CD14-positive monocyte (primary cell): ENCODE data around the gene TDP1. TPM values are rescaled to one million over a fixed set of nuclear protein-coding genes. Genes with fewer than 3 reads are reported as not detected.

ENCODE experiments used
- DNase-seq, 3 donors: peaks; one replicate each; pipeline ENCODE4 v3.0.0-alpha.2; 2011 to 2022
- H2AFZ ChIP-seq: 2 replicates; pipeline ENCODE4 v1.6.0; 2012; ENCODE audit warnings: mild to moderate bottlenecking, low read depth, low read length, inconsistent platforms; ENCODE audit not compliant: insufficient read depth, poor library complexity, severe bottlenecking
- H3K27ac ChIP-seq, 2 donors: 1 replicate in 1 of 2; 2 replicates in 1 of 2; pipeline ENCODE4 v1.5.1; 2012 to 2013; ENCODE audit warnings: low read length in 2 of 2, control low read depth in 1 of 2, inconsistent platforms in 1 of 2, low read depth in 1 of 2, mild to moderate bottlenecking in 1 of 2
- H3K27me3 ChIP-seq, 2 donors: one replicate each; pipeline versions ENCODE4 v1.6.0 to v1.6.1; 2011 to 2013; ENCODE audit warnings: low read length in 2 of 2; ENCODE audit not compliant: control insufficient read depth in 2 of 2, insufficient read depth in 2 of 2
- H3K36me3 ChIP-seq, 2 donors: replicated peaks in 1 of 2; 1 replicate in 1 of 2; 2 replicates in 1 of 2; pipeline versions ENCODE4 v1.5.1 to v1.6.1; 2012 to 2013; ENCODE audit warnings: low read length in 2 of 2, control low read depth in 1 of 2, inconsistent platforms in 1 of 2, mild to moderate bottlenecking in 1 of 2; ENCODE audit not compliant: insufficient read depth in 2 of 2, control insufficient read depth in 1 of 2
- H3K4me1 ChIP-seq, 2 donors: 1 replicate in 1 of 2; 2 replicates in 1 of 2; pipeline versions ENCODE4 v1.5.1 to v1.6.1; 2012 to 2013; ENCODE audit warnings: low read length in 2 of 2, control low read depth in 1 of 2, inconsistent platforms in 1 of 2, mild to moderate bottlenecking in 1 of 2, moderate library complexity in 1 of 2; ENCODE audit not compliant: insufficient read depth in 2 of 2, control insufficient read depth in 1 of 2
- H3K4me2 ChIP-seq: replicated peaks from 2 replicates; pipeline ENCODE3; 2012; ENCODE audit warnings: low read length, moderate library complexity, mild to moderate bottlenecking; ENCODE audit not compliant: poor library complexity, severe bottlenecking; ENCODE audit errors: extremely low read depth
- H3K4me3 ChIP-seq, 3 experiments: fragments of 200-600 bp in 1 of 3; sonication (generic) in 1 of 3; replicated peaks in 1 of 3; 1 replicate in 2 of 3; 2 replicates in 1 of 3; pipeline ENCODE4 v1.5.1; 2011 to 2013; ENCODE audit warnings: low read length in 3 of 3, mild to moderate bottlenecking in 3 of 3, control low read depth in 2 of 3, low read depth in 2 of 3, inconsistent platforms in 1 of 3, moderate library complexity in 1 of 3
- H3K79me2 ChIP-seq: 2 replicates; pipeline ENCODE4 v1.6.0; 2012; ENCODE audit warnings: mild to moderate bottlenecking, control low read depth, inconsistent platforms, low read length, moderate library complexity; ENCODE audit not compliant: insufficient read depth
- H3K9ac ChIP-seq: 2 replicates; pipeline ENCODE4 v1.6.0; 2017; ENCODE audit warnings: low read length, mild to moderate bottlenecking; ENCODE audit not compliant: insufficient read depth, poor library complexity, severe bottlenecking
- H3K9me3 ChIP-seq, 2 donors: replicated peaks in 1 of 2; 1 replicate in 1 of 2; 2 replicates in 1 of 2; pipeline versions ENCODE4 v1.5.1 to v1.6.1; 2012 to 2013; ENCODE audit warnings: low read length in 2 of 2, control low read depth in 1 of 2; ENCODE audit not compliant: control insufficient read depth in 1 of 2, insufficient read depth in 1 of 2
- H4K20me1 ChIP-seq: 2 replicates; pipeline ENCODE4 v1.6.0; 2012; ENCODE audit warnings: mild to moderate bottlenecking, low read length, control low read depth, moderate library complexity; ENCODE audit not compliant: insufficient read depth
- H3K27ac Mint-ChIP-seq, 7 donors: one replicate each; pipeline ENCODE4 v1.8.0; 2020; ENCODE audit warnings: mild to moderate bottlenecking in 7 of 7, mixed read lengths in 7 of 7, moderate library complexity in 6 of 7, inconsistent platforms in 2 of 7
- H3K27me3 Mint-ChIP-seq, 3 donors: one replicate each; pipeline ENCODE4 v1.8.0; 2021 to 2022; ENCODE audit warnings: low read depth in 3 of 3, mild to moderate bottlenecking in 3 of 3, mixed read lengths in 3 of 3, moderate library complexity in 3 of 3, inconsistent platforms in 1 of 3
- H3K36me3 Mint-ChIP-seq, 2 donors: one replicate each; pipeline ENCODE4 v1.8.0; 2020; ENCODE audit warnings: mixed read lengths in 2 of 2, inconsistent platforms in 1 of 2, mild to moderate bottlenecking in 1 of 2
- H3K4me1 Mint-ChIP-seq: one replicate; pipeline ENCODE4 v1.8.0; 2020; ENCODE audit warnings: mild to moderate bottlenecking, mixed read lengths
- H3K4me3 Mint-ChIP-seq, 2 donors: one replicate each; pipeline ENCODE4 v1.8.0; 2020; ENCODE audit warnings: mild to moderate bottlenecking in 2 of 2, mixed read lengths in 2 of 2, moderate library complexity in 1 of 2
- H3K9me3 Mint-ChIP-seq, 7 donors: one replicate each; pipeline ENCODE4 v1.8.0; 2020 to 2022; ENCODE audit warnings: mixed read lengths in 7 of 7, mild to moderate bottlenecking in 6 of 7, moderate library complexity in 6 of 7, inconsistent platforms in 2 of 7
- CTCF ChIP-seq: fragments of 200-600 bp; IDR thresholded peaks from one replicate; pipeline ENCODE4 v1.8.0; 2022; ENCODE audit warnings: antibody characterized with exemption, mild to moderate bottlenecking
- WGBS: methylation state at CpG from one replicate; pipeline ENCODE4 v1.1.5; 2013; ENCODE audit warnings: missing lambda C conversion rate; ENCODE audit not compliant: insufficient coverage; 5-methylcytosine and 5-hydroxymethylcytosine counted together
- intact Hi-C, 2 donors: fragments of 100-400 bp; cut with micrococcal nuclease; formaldehyde crosslinking; loops; one replicate each; pipeline versions ENCODE4 v1.15.0 to v1.15.1; 2023
- polyA plus RNA-seq, 3 donors: library from polyadenylated mRNA; depleted of rRNA in 1 of 3; unstranded in 2 of 3; stranded (reverse) in 1 of 3; fragments of 300-500 nt in 2 of 3; fragments of >200 nt in 1 of 3; fragmentation: Illumina TruSeq in 2 of 3; gene quantifications; 1 replicate in 2 of 3; 2 replicates in 1 of 3; pipeline ENCODE4 v1.2.3, GENCODE V29; 2012 to 2021

Gene TDP1
- polyA plus RNA-seq, 3 donors = 9.2 to 13.4 (median 10.6) TPM

GRCh38 chr14:90005441-90005840 lies 49.7 kb downstream of the TDP1 start:
- H3K36me3 Mint-ChIP-seq = peaks cover 57 to 59% of the 10 kb centered on the region in 2 donors
- no peak for DNase-seq
- H3K27me3 Mint-ChIP-seq = no peaks in the 10 kb centered on the region
- intact Hi-C loops = no loop called here
- H3K4me3 Mint-ChIP-seq = no peak overlapping the region
- no peak overlapping the region for H3K27ac Mint-ChIP-seq
- Histone ChIP-seq H3K4me3 (no peak overlapping the region), H3K9ac (no peak overlapping the region), H2AFZ (no peak overlapping the region), H4K20me1 (no peaks in the 10 kb centered on the region), H3K4me1 (no peaks in the 10 kb centered on the region), H3K27me3 (no peaks in the 10 kb centered on the region), H3K79me2 (no peaks in the 10 kb centered on the region), H3K27ac (no peak overlapping the region), H3K36me3 (peaks cover 14 to 73% of the 10 kb centered on the region in 2 donors), H3K4me2 (no peak overlapping the region), H3K9me3 (no peaks in the 10 kb centered on the region)
- peaks cover 0 to 4% (median 0%) of the 10 kb centered on the region in 7 donors for H3K9me3 Mint-ChIP-seq
- TF ChIP-seq CTCF = no peak
- no peaks in the 10 kb centered on the region for H3K4me1 Mint-ChIP-seq

- no peaks in the 10 kb centered on the region for H3K27me3 Mint-ChIP-seq
- H3K27ac Mint-ChIP-seq = peak overlapping the region in 1 of 7 donors; percentile 47
- Histone ChIP-seq H3K4me1 (no peaks in the 10 kb centered on the region), H3K27ac (no peak overlapping the region), H2AFZ (no peak overlapping the region), H3K36me3 (peaks cover 14 to 73% of the 10 kb centered on the region in 2 donors), H3K4me2 (no peak overlapping the region), H3K9me3 (no peaks in the 10 kb centered on the region), H3K27me3 (no peaks in the 10 kb centered on the region), H3K9ac (no peak overlapping the region), H4K20me1 (no peaks in the 10 kb centered on the region), H3K79me2 (no peaks in the 10 kb centered on the region), H3K4me3 (no peak overlapping the region)
- H3K36me3 Mint-ChIP-seq = peaks cover 60 to 62% of the 10 kb centered on the region in 2 donors
- peaks cover 1 to 10% (median 2%) of the 10 kb centered on the region in 7 donors for H3K9me3 Mint-ChIP-seq
- no peak for DNase-seq
- WGBS = 100% methylated on average over 1 of the region's 3 CpGs
- H3K4me1 Mint-ChIP-seq = no peaks in the 10 kb centered on the region
- intact Hi-C loops = no loop called here
- no peak for TF ChIP-seq CTCF
- H3K4me3 Mint-ChIP-seq = no peak overlapping the region
Observed at GRCh38 chr14:90005939-90006530, 50.3 kb downstream of the TDP1 start.
